Measurements from ENCODE around the gene CCDC142.
A peak's percentile ranks its signal among the peaks of the same experiment; 100 is the strongest.

The CCDC142 gene

GRCh38 chr2:74482801-74483674 is at the start of gene CCDC142, which contains the start of gene TTC31:
Gene CCDC142 (minus strand): TSS chr2:74482998. CDS start chr2:74482837, 161 bp downstream.
Gene TTC31 (plus strand): TSS chr2:74483081. CDS start chr2:74483096, 15 bp downstream.
- Histone ChIP-seq H3K27ac (peak within 1 kb of the TSS; percentile 86), H3K27me3 (no peaks in the 10 kb centered on the region), H3K36me3 (peaks cover 55% of the 10 kb centered on the region), H3K4me1 (peaks cover 40% of the 10 kb centered on the region), H3K9ac (peak within 1 kb of the TSS; percentile 83), H3K4me2 (peak within 1 kb of the TSS; percentile 100), H3K9me3 (no peaks in the 10 kb centered on the region), H4K20me1 (peaks cover 18% of the 10 kb centered on the region), H3K4me3 (peak within 1 kb of the TSS; percentile 85)
- TF ChIP-seq Cebpa-rat (IDR thresholded peaks at IDR 0.05), result no peak

- Histone ChIP-seq H4K20me1 (peaks cover 32% of the 10 kb centered on the region), H3K9ac (no peak overlapping the region; the same call in 1 of the 2 replicates), H3K4me2 (peak overlapping the region; percentile 98), H3K4me3 (no peak overlapping the region), H3K9me3 (no peaks in the 10 kb centered on the region), H3K27ac (no peak overlapping the region), H3K4me1 (peaks cover 39% of the 10 kb centered on the region), H3K27me3 (no peaks in the 10 kb centered on the region), H3K36me3 (peaks cover 38% of the 10 kb centered on the region)
- TF ChIP-seq Cebpa-rat (IDR thresholded peaks at IDR 0.05), result no peak
These were observed 49.4 kb upstream of the CCDC142 start for GRCh38 chr2:74532222-74532621.

- Histone ChIP-seq H3K36me3 (peaks cover 44% of the 10 kb centered on the region), H3K9ac (peak overlapping the region; percentile 94; the same call in 1 of the 2 replicates), H3K9me3 (no peaks in the 10 kb centered on the region), H3K27me3 (no peaks in the 10 kb centered on the region), H3K27ac (peak overlapping the region; percentile 1; the same call in 1 of the 2 replicates), H3K4me1 (peaks cover 42% of the 10 kb centered on the region), H3K4me3 (peak overlapping the region; percentile 97), H4K20me1 (peaks cover 32% of the 10 kb centered on the region), H3K4me2 (peak overlapping the region; percentile 98)
- TF ChIP-seq Cebpa-rat (IDR thresholded peaks at IDR 0.05), result no peak
These were observed 48.9 kb upstream of the CCDC142 start for GRCh38 chr2:74531666-74532065.

GRCh38 chr2:74530239-74531187 is 47.7 kb upstream of the CCDC142 start:
- Histone ChIP-seq H3K4me2 (peak overlapping the region; percentile 98), H3K9ac (peak overlapping the region; percentile 94), H4K20me1 (peaks cover 32% of the 10 kb centered on the region), H3K4me3 (peak overlapping the region; percentile 97), H3K27me3 (no peaks in the 10 kb centered on the region), H3K27ac (peak overlapping the region; percentile 96), H3K36me3 (peaks cover 55% of the 10 kb centered on the region), H3K4me1 (peaks cover 42% of the 10 kb centered on the region), H3K9me3 (no peaks in the 10 kb centered on the region)
- TF ChIP-seq Cebpa-rat (IDR thresholded peaks at IDR 0.05), result no peak

- Histone ChIP-seq H3K36me3 (peaks cover 54% of the 10 kb centered on the region), H4K20me1 (peaks cover 32% of the 10 kb centered on the region), H3K9me3 (no peaks in the 10 kb centered on the region), H3K4me1 (peaks cover 42% of the 10 kb centered on the region), H3K9ac (peak within 1 kb of the TSS; percentile 94), H3K27ac (peak within 1 kb of the TSS; percentile 96), H3K4me2 (peak within 1 kb of the TSS; percentile 98), H3K4me3 (peak within 1 kb of the TSS; percentile 97), H3K27me3 (no peaks in the 10 kb centered on the region)
- TF ChIP-seq Cebpa-rat (IDR thresholded peaks at IDR 0.05), result no peak
These were observed 46.8 kb upstream of the CCDC142 start, which contains the start of the genes AUP1 and HTRA2 for GRCh38 chr2:74529357-74530238. Gene AUP1 (minus strand): TSS chr2:74529706. CDS start chr2:74529629, 77 bp downstream. Gene HTRA2 (plus strand): TSS chr2:74529933. CDS start chr2:74530007, 74 bp downstream.

GRCh38 chr2:74528600-74529356 is 46.0 kb upstream of the CCDC142 start:
- Histone ChIP-seq H3K4me2 (peak overlapping the region; percentile 98), H3K27ac (peak overlapping the region; percentile 96), H3K9ac (peak overlapping the region; percentile 94), H4K20me1 (peaks cover 32% of the 10 kb centered on the region), H3K27me3 (no peaks in the 10 kb centered on the region), H3K4me3 (peak overlapping the region; percentile 97), H3K9me3 (no peaks in the 10 kb centered on the region), H3K36me3 (peaks cover 46% of the 10 kb centered on the region), H3K4me1 (peaks cover 42% of the 10 kb centered on the region)
- no peak for TF ChIP-seq Cebpa-rat (IDR thresholded peaks at IDR 0.05)

- Histone ChIP-seq H3K4me1 (peaks cover 41% of the 10 kb centered on the region), H3K4me3 (peak overlapping the region; percentile 97), H3K36me3 (peaks cover 36% of the 10 kb centered on the region), H3K9me3 (no peaks in the 10 kb centered on the region), H4K20me1 (peaks cover 32% of the 10 kb centered on the region), H3K27ac (no peak overlapping the region), H3K4me2 (peak overlapping the region; percentile 98), H3K9ac (peak overlapping the region; percentile 94; the same call in 1 of the 2 replicates), H3K27me3 (no peaks in the 10 kb centered on the region)
- no peak for TF ChIP-seq Cebpa-rat (IDR thresholded peaks at IDR 0.05)
These were observed 44.9 kb upstream of the CCDC142 start for GRCh38 chr2:74527741-74528140.

GRCh38 chr2:74526649-74527230 is 43.9 kb upstream of the CCDC142 start:
- H3K27me3 ChIP-seq, result no peaks in the 10 kb centered on the region; the same call in 1 of the 2 replicates
- H4K20me1 ChIP-seq, result peaks cover 22% of the 10 kb centered on the region
- H3K4me1 ChIP-seq, result peaks cover 31% of the 10 kb centered on the region
- H3K4me2 ChIP-seq, result 0 out of 2 replicates have a peak overlapping the region, but pooled peaks have one; percentile 8
- H3K27ac ChIP-seq, result no peak overlapping the region
- no peak overlapping the region for H3K4me3 ChIP-seq
- no peak overlapping the region for H3K9ac ChIP-seq
- peaks cover 31% of the 10 kb centered on the region for H3K36me3 ChIP-seq
- no peak for TF ChIP-seq Cebpa-rat (IDR thresholded peaks at IDR 0.05)
- no peaks in the 10 kb centered on the region for H3K9me3 ChIP-seq
